HG03571 (cell line): Measurements from ENCODE around the gene FAM47E.
A peak's percentile ranks its signal among the peaks of the same experiment; 100 is the strongest.

Source experiments
- ATAC-seq: cut with Tn5 transposase; IDR thresholded peaks from one replicate; pipeline ENCODE4 v1.9.1; 2021; ENCODE audit not compliant: unreplicated experiment

The FAM47E gene

DNA sequence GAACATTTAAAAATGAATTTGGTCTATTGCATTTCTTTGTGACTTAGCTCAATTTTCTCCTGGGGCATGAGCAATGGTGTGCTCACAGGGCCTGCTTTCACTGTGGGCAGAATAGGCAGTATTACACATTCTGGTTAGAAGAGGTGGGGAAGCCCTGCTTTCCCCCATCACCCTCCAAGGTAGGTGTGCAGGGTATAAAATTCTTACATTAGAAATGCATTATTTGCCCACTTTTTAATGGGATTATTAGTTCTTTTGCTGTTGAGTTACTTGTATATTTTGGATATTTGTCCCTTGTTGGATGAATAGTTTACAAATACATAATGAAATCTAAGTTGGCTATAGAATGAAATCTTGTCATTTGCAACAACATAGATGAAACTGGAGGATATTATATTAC, 46.7 kb downstream of the FAM47E start:
- no peak for ATAC-seq

DNA sequence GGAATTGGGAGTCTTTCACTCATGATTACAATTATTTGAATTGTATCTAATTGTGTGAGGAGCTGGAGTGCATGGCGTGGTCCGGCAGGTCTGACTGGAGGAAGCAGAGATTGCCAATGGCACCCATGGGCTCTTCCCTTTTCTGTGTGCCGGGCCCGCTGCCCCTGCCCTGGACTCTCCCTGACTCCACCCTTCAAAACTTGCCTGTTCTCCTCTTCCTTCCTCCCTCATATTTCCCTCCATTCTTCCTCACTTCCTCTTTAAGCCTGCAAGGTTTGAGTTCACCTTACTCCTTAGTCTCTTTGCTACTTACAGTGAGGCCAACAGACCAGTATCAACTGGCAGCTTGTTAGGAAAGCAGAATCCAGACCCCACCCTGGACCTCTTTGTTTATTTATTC, 48.5 kb downstream of the FAM47E start:
- no peak for ATAC-seq

DNA sequence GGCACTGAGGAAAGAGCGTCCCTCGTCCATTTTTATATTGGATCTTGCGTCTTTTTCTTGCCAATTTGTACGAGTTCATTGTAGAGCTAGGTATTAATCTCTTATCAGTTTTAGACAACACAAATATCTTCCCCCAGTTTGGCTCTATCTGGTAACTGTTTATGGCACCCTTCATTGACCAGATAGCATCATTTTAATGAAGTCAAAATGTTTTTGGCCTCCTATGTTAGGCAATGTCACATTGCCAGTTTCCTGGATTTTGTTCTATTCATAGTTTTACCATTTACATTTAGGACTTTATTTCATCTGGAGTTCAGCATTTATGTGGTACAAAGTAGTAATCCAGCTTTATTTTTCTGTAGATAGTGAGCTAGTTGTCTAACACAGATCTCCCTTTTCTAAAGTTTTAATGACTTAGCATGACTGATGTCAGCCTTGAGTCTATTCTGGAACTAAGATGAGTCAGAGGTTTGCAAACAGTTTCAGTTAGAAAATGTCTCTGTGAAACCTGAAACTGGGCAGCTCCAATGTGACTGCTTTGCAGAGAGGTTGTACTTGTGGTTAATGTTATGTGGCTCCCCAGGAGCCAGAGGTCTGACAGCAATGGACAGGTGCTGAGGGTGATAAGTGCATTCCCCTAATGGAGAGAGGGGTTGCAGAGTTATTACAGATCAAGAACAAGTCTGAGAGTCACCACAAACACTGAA, 49.7 kb downstream of the FAM47E start:
- ATAC-seq = peak; percentile 97

DNA sequence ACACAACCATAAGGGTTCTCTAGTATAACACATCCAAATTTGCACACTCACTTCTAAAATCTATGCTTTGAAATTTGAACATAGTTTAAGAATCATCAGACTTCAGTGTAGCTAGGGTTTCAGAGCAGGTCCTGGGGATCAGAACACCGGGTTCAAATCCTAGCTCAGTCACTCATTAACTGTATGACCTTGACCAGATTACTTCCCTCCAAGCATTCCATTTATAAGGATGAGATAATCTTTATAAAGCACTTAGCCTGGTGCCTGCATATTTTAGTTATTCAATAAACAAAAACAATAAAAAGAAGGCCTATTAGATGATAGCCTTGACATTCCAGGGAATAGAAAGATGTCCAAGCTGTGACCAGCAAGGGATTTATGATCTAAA, 50.2 kb downstream of the FAM47E start:
- no peak for ATAC-seq

DNA sequence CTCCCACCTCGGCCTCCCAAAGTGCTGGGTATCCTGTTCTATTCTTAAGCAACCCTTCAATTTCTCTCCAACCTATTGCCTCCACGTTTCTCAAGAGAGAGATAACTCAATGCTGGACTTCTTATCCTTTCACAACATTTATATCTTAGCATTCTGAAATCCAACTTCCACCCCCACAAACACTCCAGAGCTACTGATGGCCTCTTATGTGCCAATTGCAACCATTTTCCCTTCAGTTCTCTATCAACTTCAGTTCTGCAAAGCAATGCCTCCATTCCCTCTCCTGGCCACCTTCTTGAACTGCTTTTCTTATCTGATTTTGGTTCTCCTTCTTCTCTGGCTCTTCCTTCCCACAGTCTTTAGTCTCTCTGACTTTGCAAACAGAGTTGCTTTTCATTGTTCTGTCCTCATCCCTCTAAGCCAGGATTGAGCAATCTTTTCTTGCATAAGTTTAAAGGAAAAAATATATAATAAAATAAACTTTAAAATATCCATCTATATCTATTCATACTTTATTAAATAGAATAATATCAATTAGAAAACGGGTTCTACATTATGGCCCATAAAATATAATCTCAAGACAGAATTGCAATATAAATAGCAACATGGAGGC, 51.4 kb downstream of the FAM47E start:
- no peak for ATAC-seq

DNA sequence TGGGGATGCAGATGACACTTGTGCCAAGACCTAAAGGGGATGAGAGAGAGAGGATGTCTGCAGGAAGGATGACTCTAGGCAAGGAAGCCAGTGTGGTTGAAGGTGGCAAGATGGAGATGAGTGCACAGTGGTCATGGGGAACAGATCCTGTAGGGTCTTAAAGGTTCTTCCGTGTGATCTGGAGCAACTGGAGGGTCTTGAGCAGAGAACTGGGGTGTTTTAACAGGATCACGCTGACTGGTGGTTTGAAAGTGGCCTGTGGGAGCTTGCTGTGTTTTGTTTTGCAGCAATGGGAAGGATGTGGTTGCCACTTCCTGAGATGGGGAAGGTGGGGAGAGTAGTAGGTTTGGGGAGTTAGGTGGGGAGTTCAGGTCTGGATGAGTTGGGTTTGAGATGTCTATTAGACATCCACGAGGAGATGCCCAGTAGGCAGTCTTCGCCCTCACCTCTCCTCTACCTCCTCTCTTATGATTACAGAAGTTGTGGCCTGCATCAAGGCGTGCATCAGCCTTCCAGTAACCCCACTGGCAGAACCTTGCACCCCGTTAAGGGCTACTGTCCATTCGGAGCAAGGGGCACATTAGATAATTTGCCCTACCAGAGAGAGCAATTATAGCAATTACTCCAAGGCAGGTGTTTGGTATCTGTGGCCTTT, 53.6 kb downstream of the FAM47E start:
- no peak for ATAC-seq

DNA sequence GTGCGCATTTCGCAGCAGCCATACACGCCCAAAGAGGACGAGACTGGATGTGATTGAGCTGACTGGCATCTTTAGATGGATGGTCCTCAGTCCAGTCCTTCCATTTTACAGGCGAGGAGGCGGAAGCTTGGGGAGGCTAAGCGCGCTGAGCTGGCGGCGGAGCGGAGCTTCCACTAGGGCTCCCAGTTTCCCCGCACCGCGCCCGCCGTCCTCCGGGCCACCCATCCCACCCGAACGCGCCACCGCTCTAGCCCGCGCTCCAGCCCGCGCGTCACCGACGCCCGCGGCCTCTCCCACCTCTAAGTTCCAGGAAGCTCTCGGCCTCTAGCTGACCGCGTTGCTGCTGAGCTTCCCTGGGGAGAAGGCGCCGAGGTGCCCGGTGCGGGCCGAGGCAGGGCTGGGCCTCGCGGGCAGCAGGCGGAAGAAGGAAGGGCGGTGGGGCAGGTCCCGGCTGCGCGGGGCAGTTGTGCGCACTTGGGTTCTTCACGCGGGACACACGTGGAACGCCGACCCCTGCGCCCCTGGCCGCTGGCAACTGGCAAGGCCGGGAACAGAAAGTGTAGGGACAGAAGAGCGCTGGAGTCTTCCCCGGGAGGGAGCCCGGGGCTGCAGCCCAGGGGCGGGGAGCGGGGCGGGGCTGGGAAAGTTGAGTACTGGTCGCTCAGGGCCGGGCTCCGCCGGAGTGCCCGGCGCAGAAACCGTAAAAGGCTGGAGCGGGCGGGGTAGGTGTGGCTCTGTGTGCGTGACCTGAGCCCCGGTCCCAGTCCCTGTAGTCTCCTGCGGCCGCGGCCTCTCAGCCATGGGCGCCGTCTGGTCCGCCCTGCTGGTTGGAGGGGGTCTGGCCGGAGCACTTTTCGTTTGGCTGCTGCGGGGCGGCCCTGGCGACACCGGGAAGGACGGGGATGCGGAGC, 54.7 kb downstream of the FAM47E start, which contains the start of gene STBD1:
Gene STBD1, plus strand, starts transcription at position 763 of the 911 bp plus-strand sequence. Its CDS starts 37 bp downstream, at position 800.
- ATAC-seq = no peak

DNA sequence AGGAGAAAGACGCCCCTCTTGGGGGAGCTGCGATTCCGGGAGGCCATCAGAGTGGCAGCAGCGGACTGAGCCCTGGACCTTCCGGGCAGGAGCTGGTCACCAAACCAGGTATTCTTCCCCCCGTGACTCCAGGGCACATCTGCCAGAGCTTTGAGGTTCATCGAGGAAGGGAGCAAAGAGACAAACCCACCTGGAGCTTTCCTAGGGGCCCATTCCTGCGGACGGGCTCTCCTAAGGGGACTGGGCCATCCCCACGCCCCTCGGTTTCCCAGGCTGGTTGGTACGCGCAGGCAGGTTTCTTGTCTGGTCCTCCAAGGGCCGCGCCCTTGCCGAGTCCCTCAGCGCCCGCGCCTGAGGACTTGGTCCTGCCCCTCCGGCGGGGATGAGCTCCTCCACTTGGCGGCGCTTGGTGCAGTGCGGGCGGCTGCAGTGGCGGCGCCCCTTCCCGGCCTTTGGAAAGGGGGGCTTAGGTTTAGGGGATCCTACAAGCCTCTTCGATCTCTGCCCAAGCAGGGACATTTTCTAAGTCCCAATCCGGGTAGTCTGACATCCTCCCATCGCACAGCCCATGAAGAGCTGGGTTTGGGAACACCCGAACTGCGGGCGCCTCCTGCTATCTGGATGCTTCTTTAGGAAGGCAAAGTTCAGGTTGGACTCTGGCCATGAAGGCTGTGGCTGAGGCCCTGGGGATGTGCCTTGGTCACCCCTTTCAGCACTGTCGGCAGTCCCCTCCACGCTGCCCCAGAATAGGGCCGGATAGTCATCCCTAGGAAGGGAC, 55.5 kb downstream of the FAM47E start:
- ATAC-seq = no peak

DNA sequence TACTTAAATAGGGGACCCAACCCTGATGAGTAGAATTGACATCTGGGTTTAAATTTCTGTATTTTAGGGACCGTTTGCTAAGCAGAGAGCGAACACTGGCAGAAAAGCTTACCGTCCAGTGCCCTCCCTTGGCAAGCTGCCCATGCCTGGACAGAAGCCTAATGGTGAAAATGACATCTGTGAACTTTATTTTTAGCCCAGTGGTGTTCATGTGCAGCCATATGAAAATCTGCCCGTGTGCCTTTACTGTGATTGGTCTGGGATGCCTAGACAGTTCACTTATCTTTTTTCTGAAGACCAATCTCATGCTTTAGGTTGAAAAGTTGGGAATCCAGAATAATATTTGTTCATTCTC, 56.1 kb downstream of the FAM47E start:
- no peak for ATAC-seq

DNA sequence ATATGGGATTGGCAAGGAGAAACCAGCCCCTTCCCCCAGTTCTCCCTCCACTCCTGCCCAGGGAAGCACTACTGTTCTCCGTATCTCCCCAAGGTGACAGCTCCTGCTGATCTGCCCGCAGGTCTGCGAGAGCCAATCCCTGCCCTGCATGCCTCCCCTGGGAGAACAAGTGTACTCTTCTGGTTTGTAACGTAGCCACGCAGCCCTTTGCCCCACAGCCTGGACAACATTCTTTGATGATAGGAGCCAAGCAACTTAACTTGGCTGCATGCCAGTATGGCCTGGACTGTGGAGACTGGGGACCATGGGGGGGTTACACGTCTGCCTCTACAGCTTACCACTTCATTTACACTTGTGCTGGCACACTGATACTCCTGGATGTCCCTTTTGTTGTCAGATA, 57.0 kb downstream of the FAM47E start:
- no peak for ATAC-seq

DNA sequence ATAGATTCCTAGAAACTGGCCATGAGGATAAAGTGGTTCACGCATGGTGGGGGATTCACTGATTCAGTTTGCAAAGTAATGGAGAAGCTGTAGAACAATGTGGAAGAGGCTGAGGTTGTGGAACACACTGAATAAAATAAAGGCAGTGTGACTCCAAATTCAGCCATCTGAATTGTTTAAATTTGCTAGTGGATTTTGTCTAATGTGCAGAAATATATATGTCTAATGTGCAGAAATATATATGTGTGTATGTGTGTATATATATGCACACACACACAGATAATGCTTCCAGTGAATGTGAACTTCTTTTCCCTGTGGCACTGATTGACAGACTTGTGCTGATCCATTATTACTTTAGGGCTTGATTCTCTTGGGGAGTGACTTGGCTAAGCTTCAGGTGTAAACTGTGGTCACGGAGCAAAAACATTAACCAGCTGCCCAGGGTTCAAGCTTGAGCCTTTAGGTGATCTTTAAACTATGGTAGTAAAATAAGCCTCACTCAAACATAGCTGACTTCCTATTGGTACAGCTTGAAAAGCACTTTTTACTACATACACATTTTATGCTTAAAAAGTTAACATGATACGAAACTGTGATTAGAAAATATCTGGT, 58.5 kb downstream of the FAM47E start:
- no peak for ATAC-seq

DNA sequence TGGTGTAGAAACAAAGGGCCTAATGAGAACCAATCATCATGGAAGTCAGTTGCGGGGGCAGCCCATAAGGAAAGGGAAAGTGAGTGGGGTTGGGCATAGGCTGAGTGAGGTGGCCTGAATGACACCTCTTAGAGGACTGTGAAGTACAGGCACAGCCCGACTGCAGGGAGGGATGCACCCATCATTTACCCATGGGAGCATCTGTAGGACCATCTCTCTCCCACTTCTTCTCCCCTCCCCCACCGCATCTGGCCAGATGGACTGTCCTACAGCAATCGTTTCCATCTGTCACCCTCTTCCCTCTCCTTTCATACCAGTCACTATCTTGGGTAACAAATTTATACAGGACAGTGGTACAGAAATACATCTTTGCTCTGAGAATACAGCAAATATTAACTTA, 59.2 kb downstream of the FAM47E start:
- no peak for ATAC-seq

DNA sequence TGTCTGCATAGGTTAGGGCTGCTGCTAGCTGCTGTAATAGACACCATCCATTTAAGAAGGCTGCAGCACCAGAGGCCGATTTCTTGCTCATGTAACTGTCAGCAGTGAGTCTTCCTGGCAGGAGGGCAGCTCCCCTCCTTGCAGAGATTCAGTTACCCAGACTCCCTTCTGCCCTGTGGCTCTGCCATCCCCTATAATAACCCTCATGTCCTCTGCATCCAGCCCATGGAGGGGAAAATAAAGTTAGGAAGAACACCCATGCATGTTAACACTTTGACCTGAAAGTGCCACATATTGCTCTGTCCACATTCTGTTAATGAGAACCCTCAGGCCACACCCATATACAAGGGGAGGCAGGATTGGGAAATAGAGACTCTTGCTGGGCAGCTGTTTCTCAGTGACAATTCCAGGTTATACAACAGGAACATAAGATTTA, 60.4 kb downstream of the FAM47E start:
- ATAC-seq = no peak

DNA sequence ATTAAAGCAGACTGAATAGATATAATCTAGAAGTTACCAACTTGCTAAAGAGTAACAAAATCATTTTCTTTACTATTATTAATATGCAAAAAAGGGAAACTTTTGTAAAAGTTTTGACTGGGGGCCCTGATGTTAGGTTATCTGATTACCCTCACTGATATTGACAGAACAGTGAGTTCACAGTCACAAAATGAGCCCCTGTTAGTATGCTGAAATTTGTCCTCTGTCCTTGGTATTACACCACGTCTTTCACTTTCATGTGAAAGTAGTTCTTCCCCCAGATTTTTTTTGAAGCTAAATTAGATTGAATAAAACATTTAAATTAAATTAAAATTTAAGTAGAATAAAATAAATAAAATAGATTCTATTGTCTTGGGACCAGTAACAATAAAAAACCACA, 60.9 kb downstream of the FAM47E start:
- ATAC-seq = no peak

DNA sequence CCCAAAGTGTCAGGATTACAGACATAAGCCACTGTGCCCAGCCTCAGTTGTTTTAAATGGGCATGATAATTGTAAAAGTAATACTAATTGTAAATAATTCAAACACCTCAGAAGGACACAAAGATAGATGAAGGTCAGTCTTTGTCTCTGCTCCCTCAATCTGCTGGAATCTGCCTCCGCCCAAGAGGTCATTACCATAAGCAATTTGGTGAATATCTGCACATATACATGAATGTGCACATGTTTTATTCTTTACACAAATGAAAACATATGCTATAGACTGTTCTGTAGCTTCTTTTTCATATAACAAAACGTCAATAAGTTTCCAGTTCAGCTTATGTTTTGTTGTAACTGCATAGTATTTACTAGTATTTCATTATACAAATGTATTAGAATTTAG, 62.0 kb downstream of the FAM47E start:
- ATAC-seq = no peak

DNA sequence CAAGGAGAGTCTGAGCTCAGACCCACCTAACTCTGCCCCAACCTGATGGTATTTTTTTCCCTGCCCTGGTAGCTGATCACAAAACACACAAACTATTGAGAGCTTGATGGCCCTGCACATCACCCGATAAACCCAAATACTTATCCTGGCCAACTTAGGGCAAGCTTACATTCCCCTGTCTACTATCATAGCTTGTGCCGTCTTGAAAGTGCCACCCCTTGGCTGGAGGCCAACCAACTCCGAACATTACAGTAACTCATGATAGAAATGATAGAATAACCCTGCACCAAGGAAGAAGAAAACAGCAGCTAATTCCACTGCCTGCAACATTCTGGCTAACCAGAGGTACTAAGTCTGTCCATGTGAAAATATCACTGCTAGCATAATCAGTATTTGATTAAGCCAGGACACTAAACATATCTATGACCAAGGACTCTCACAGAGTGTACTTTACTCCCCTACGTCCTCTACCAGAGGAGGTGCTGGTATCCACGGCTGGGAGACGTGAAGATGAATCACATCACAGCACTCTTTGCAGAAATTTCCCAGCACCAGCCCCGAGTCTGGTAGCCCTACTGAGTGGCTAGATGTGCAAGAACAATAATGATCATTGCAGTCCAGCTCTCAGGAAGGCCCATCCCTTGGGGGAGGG, 63.9 kb downstream of the FAM47E start:
- ATAC-seq = no peak

DNA sequence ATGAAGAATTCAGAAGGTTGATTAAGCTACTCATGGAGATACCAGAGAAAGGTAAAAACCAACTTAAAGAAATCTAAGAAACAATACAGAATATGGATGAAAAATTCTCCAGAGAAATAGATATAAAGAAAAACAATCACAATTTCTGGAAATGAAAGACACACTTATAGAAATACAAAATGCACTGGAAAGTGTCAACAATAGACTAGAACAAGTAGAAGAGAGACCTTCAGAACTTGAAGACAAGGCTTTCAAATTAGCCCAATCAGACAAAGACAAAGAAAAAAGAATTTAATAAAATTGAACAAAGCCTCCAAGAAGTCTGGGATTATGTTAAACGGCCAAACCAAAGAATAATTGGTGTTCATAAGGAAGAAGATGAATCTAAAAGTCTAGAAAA, 64.6 kb downstream of the FAM47E start:
- no peak for ATAC-seq

DNA sequence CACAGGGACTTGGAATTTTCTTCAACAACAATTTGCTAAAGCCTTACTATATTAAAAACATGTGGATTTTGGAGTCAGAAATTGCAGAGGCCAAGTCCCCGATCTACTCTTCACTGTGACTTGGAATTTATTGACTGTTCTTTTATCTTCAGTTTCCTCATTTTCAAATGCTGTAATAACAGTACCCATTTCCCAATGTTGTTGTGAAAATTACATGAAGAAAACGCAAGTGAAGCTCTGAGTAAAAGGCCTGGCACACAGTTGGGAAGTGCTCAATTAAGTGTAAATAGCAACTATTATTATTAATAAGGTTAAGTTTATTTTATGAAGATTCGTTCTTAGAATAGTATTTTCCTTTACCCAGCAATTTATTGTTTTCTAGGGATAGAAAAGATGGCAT, 70.7 kb downstream of the FAM47E start:
- ATAC-seq = no peak

DNA sequence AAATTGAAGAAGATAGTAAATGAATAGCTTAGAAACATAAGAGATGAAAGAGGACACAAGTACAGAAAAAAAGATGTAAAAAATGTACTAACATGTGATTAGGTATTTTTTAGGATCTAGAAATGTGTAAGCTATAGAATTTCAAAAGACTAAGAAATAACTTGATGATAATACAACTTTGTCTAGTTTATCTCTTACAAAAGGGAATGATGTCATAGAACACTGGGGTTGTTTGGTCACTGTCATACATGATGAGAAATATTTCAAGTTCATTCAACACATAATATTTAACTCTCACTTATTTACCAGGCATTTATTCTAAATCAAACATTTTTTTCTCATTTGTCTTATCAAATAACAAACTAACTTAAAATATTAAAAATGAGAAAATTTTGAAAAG, 73.6 kb downstream of the FAM47E start:
- ATAC-seq = no peak

DNA sequence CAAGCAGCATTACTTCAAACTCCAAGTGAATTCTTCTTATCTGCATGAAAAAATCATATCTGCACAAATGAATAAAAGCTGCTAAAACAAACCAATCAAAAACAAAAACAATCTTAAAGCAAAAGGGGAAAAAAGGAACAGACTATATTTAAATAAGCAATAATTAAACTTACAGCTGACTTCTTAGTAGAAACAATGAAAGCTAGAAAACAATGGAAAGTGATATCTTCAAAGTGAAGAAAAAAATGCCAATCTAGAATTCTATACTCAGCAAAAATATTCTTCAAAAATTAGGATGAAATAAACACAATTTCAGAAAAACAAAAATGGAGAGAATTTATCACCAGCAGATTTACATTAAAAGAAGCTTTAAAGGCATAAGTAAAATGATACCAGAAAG, 75.0 kb downstream of the FAM47E start:
- no peak for ATAC-seq
